Chondrocyte (in vitro differentiated cells): ENCODE measurements around the gene GPX1. TPM values are rescaled to one million over a fixed set of nuclear protein-coding genes. Genes with fewer than 3 reads are reported as not detected.

Experiments
- DNase-seq: peaks from one replicate; pipeline ENCODE4 v3.0.0; 2021; ENCODE audit warnings: mixed read lengths, low spot score
- H3K27ac Mint-ChIP-seq: one replicate; pipeline ENCODE4 v1.8.0; 2021; ENCODE audit warnings: mild to moderate bottlenecking, moderate library complexity, mixed read lengths; ENCODE audit not compliant: unreplicated experiment
- H3K27me3 Mint-ChIP-seq: 2 replicates; pipeline ENCODE4 v1.8.0; 2021; ENCODE audit warnings: low read depth, mixed read lengths
- H3K36me3 Mint-ChIP-seq: 2 replicates; pipeline ENCODE4 v1.8.0; 2021; ENCODE audit warnings: low read depth, mixed read lengths
- H3K4me1 Mint-ChIP-seq: 2 replicates; pipeline ENCODE4 v1.8.0; 2021; ENCODE audit warnings: low read depth, mild to moderate bottlenecking, mixed read lengths
- H3K4me3 Mint-ChIP-seq: one replicate; pipeline ENCODE4 v1.8.0; 2021; ENCODE audit warnings: mild to moderate bottlenecking, moderate library complexity, mixed read lengths; ENCODE audit not compliant: unreplicated experiment
- H3K9me3 Mint-ChIP-seq: 2 replicates; pipeline ENCODE4 v1.8.0; 2021; ENCODE audit warnings: low read depth, mixed read lengths
- CTCF ChIP-seq: fragments of 200-600 bp; sonication (generic); IDR thresholded peaks from 2 replicates; pipeline ENCODE4 v1.5.0; 2021; ENCODE audit warnings: antibody characterized with exemption, mild to moderate bottlenecking, moderate library complexity
- total RNA-seq: library from RNA; stranded (reverse); gene quantifications from 3 replicates; pipeline ENCODE4 v1.2.1, GENCODE V29; 2021

GPX1 gene
- total RNA-seq, 1 donor from 2014 or later, result 92.6 TPM

GRCh38 chr3:49346797-49347251 is 11.3 kb downstream of the GPX1 start:
- no peaks in the 10 kb centered on the region for H3K36me3 Mint-ChIP-seq
- H3K9me3 Mint-ChIP-seq, result no peaks in the 10 kb centered on the region
- H3K4me3 Mint-ChIP-seq, result no peak overlapping the region
- H3K4me1 Mint-ChIP-seq, result peaks cover 23% of the 10 kb centered on the region
- H3K27ac Mint-ChIP-seq, result peak overlapping the region; percentile 79
- TF ChIP-seq CTCF, result no peak
- DNase-seq, result no peak
- no peaks in the 10 kb centered on the region for H3K27me3 Mint-ChIP-seq

GRCh38 chr3:49343163-49343562 is 15.0 kb downstream of the GPX1 start:
- TF ChIP-seq CTCF, result no peak
- H3K36me3 Mint-ChIP-seq, result no peaks in the 10 kb centered on the region
- peaks cover 38% of the 10 kb centered on the region for H3K4me1 Mint-ChIP-seq
- no peak for DNase-seq
- no peaks in the 10 kb centered on the region for H3K9me3 Mint-ChIP-seq
- H3K4me3 Mint-ChIP-seq, result no peak overlapping the region
- H3K27me3 Mint-ChIP-seq, result no peaks in the 10 kb centered on the region
- no peak overlapping the region for H3K27ac Mint-ChIP-seq

- no peak for DNase-seq
- Mint-ChIP-seq H3K9me3 (no peaks in the 10 kb centered on the region), H3K36me3 (no peaks in the 10 kb centered on the region), H3K4me3 (no peak overlapping the region), H3K4me1 (peaks cover 36% of the 10 kb centered on the region), H3K27me3 (no peaks in the 10 kb centered on the region), H3K27ac (peak overlapping the region; percentile 19)
- no peak for TF ChIP-seq CTCF
Observed at GRCh38 chr3:49341996-49342395, 16.2 kb downstream of the GPX1 start.

- Mint-ChIP-seq H3K36me3 (no peaks in the 10 kb centered on the region), H3K27ac (peak within 1 kb of the TSS; percentile 87), H3K4me3 (peak within 1 kb of the TSS; percentile 97), H3K9me3 (no peaks in the 10 kb centered on the region), H3K27me3 (no peaks in the 10 kb centered on the region), H3K4me1 (peaks cover 27% of the 10 kb centered on the region)
- TF ChIP-seq CTCF, result peak; percentile 78
- DNase-seq, result peak; percentile 96
Observed at GRCh38 chr3:49339941-49340800, 18.0 kb downstream of the GPX1 start, which contains the start of gene USP4. Gene USP4, minus strand, starts transcription at chr3:49340053. Its CDS starts 29 bp downstream, at chr3:49340024.

GRCh38 chr3:49339581-49339940 is 18.6 kb downstream of the GPX1 start:
- peaks cover 3% of the 10 kb centered on the region for H3K36me3 Mint-ChIP-seq
- peaks cover 26% of the 10 kb centered on the region for H3K4me1 Mint-ChIP-seq
- H3K9me3 Mint-ChIP-seq, result no peaks in the 10 kb centered on the region
- H3K27me3 Mint-ChIP-seq, result no peaks in the 10 kb centered on the region
- peak overlapping the region; percentile 87 for H3K27ac Mint-ChIP-seq
- TF ChIP-seq CTCF, result no peak
- DNase-seq, result no peak
- H3K4me3 Mint-ChIP-seq, result peak overlapping the region; percentile 97
